SK-N-SH treated with all-trans-retinoic acid at 6 μM for 48 hours (cell line): Measurements from ENCODE around the gene SQSTM1.

Experiments used
- ATAC-seq: fragments of 200-7000 bp; cut with Tn5 transposase; 3 replicates; pipeline ENCODE4 v1.9.1; 2020; ENCODE audit warnings: mild to moderate bottlenecking, moderate library complexity
- ARNTL ChIP-seq: fragments of 450-650 bp; formaldehyde crosslinking; IDR thresholded peaks from 2 replicates; pipeline ENCODE4 v1.5.0; 2020; ENCODE audit warnings: low read depth, mild to moderate bottlenecking, moderate library complexity, borderline replicate concordance
- BACH2 ChIP-seq: fragments of 250-450 bp; sonication (Bioruptor Pico); IDR thresholded peaks from 2 replicates; pipeline ENCODE4 v1.9.0; 2021; ENCODE audit warnings: mild to moderate bottlenecking, borderline replicate concordance
- ESRRG ChIP-seq: fragments of 250-450 bp; sonication (Bioruptor Pico); IDR thresholded peaks from 2 replicates; pipeline ENCODE4 v1.6.1; 2021; ENCODE audit warnings: mild to moderate bottlenecking
- OSR1 ChIP-seq: fragments of 250-450 bp; sonication (Bioruptor Pico); IDR thresholded peaks from 2 replicates; pipeline ENCODE4 v1.8.0; 2022; ENCODE audit warnings: moderate library complexity, mild to moderate bottlenecking, inconsistent platforms
- RARB ChIP-seq: fragments of 250-450 bp; sonication (Bioruptor Pico); IDR thresholded peaks from 2 replicates; pipeline ENCODE4 v1.8.0; 2021; ENCODE audit warnings: mild to moderate bottlenecking, moderate library complexity
- SNAI2 ChIP-seq: fragments of 250-450 bp; sonication (Bioruptor Pico); IDR thresholded peaks from 2 replicates; pipeline ENCODE4 v1.5.0; 2020; ENCODE audit warnings: mild to moderate bottlenecking, moderate library complexity
- TCF4 ChIP-seq: fragments of 250-450 bp; sonication (Bioruptor Pico); IDR thresholded peaks from 2 replicates; pipeline ENCODE4 v1.8.0; 2021; ENCODE audit warnings: mild to moderate bottlenecking, moderate library complexity, borderline replicate concordance
- TOX ChIP-seq: fragments of 250-450 bp; sonication (Bioruptor Pico); IDR thresholded peaks from 2 replicates; pipeline ENCODE4 v1.8.0; 2021; ENCODE audit warnings: mild to moderate bottlenecking, moderate library complexity, borderline replicate concordance
- ZFP3 ChIP-seq: fragments of 250-450 bp; sonication (Bioruptor Pico); IDR thresholded peaks from 2 replicates; pipeline ENCODE4 v1.5.0; 2020; ENCODE audit warnings: mild to moderate bottlenecking, moderate library complexity
- ZFP30 ChIP-seq: fragments of 450-650 bp; formaldehyde crosslinking; IDR thresholded peaks from 2 replicates; pipeline ENCODE4 v1.5.0; 2022; ENCODE audit warnings: mild to moderate bottlenecking, moderate library complexity
- ZNF565 ChIP-seq: fragments of 450-650 bp; formaldehyde crosslinking; conservative IDR thresholded peaks from 2 replicates; pipeline ENCODE4 v1.5.0; 2020; ENCODE audit warnings: low read depth, mild to moderate bottlenecking, moderate library complexity
- ZNF70 ChIP-seq: fragments of 450-650 bp; formaldehyde crosslinking; IDR thresholded peaks from 2 replicates; pipeline ENCODE4 v1.5.0; 2020; ENCODE audit warnings: mild to moderate bottlenecking, moderate library complexity
- ZNF8 ChIP-seq: fragments of 450-650 bp; formaldehyde crosslinking; IDR thresholded peaks from 2 replicates; pipeline ENCODE4 v1.5.0; 2020; ENCODE audit warnings: mild to moderate bottlenecking, moderate library complexity
- TF ChIP-seq, protein P1 (sequence below): fragments of 250-450 bp; sonication (Bioruptor Pico); IDR thresholded peaks from 2 replicates; pipeline ENCODE4 v1.5.1; 2020; ENCODE audit warnings: low read depth, mild to moderate bottlenecking, moderate library complexity
- TF ChIP-seq, protein P2 (sequence below): fragments of 250-450 bp; sonication (Bioruptor Pico); IDR thresholded peaks from 2 replicates; pipeline ENCODE4 v1.5.1; 2021; ENCODE audit warnings: mild to moderate bottlenecking, moderate library complexity
- TF ChIP-seq, protein P3 (sequence below): fragments of 250-450 bp; sonication (Bioruptor Pico); IDR thresholded peaks from 2 replicates; pipeline ENCODE4 v1.5.0; 2020; ENCODE audit warnings: mild to moderate bottlenecking, moderate library complexity
- TF ChIP-seq, protein P4 (sequence below): fragments of 250-450 bp; sonication (Bioruptor Pico); IDR thresholded peaks from 2 replicates; pipeline ENCODE4 v1.8.0; 2020; ENCODE audit warnings: mild to moderate bottlenecking, moderate library complexity, borderline replicate concordance
- TF ChIP-seq, protein P5 (sequence below): fragments of 250-450 bp; sonication (Bioruptor Pico); IDR thresholded peaks from 2 replicates; pipeline ENCODE4 v1.8.0; 2021; ENCODE audit warnings: low read depth, mild to moderate bottlenecking, moderate library complexity, borderline replicate concordance

Gene SQSTM1

DNA sequence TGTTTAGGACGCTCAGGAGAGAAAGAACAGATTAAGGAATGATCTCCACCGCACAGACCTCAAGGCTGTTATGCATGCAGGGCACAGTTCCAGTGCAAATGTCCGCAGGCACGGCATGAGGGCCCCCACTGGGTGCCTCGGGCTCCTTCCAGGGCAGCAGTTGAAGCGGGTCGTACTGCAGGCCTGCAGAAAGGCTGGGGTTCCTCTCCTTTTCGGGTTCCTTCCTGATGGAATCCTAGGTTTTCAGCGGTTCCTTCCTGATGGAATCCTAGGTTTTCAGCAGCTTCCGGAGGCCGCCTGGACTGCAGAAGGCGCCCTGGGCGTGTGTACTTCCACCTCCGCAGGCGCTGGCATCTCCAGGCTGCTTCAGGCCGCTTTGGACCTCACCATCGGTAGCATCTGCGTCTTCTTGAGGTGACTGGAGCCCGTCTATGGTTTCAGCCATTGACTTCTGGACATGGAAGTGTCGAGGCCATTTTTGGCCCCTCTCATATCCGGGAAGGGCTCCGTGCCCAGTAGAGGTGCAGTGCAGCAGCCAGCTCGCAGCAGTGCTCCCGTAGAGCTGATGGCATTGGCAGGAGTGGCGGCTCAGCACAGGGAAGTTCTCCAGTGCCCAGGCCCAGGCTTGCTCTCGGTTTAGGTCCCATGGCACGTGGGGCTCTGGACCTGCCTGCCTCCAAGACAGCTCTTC, 8.4 kb upstream of the SQSTM1 start:
- no peak for TF ChIP-seq ZNF8 (CRISPR knock-in tag)
- TF ChIP-seq TCF4 (CRISPR knock-in tag), result no peak
- TF ChIP-seq ESRRG (CRISPR knock-in tag), result no peak
- TF ChIP-seq, protein P1, sequence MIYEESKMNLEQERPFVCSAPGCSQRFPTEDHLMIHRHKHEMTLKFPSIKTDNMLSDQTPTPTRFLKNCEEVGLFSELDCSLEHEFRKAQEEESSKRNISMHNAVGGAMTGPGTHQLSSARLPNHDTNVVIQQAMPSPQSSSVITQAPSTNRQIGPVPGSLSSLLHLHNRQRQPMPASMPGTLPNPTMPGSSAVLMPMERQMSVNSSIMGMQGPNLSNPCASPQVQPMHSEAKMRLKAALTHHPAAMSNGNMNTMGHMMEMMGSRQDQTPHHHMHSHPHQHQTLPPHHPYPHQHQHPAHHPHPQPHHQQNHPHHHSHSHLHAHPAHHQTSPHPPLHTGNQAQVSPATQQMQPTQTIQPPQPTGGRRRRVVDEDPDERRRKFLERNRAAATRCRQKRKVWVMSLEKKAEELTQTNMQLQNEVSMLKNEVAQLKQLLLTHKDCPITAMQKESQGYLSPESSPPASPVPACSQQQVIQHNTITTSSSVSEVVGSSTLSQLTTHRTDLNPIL, result no peak
- no peak for TF ChIP-seq TOX (CRISPR knock-in tag)
- TF ChIP-seq, protein P2, sequence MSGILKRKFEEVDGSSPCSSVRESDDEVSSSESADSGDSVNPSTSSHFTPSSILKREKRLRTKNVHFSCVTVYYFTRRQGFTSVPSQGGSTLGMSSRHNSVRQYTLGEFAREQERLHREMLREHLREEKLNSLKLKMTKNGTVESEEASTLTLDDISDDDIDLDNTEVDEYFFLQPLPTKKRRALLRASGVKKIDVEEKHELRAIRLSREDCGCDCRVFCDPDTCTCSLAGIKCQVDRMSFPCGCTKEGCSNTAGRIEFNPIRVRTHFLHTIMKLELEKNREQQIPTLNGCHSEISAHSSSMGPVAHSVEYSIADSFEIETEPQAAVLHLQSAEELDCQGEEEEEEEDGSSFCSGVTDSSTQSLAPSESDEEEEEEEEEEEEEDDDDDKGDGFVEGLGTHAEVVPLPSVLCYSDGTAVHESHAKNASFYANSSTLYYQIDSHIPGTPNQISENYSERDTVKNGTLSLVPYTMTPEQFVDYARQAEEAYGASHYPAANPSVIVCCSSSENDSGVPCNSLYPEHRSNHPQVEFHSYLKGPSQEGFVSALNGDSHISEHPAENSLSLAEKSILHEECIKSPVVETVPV (CRISPR knock-in tag), result no peak
- no peak for TF ChIP-seq ZNF565 (CRISPR knock-in tag)
- TF ChIP-seq OSR1 (CRISPR knock-in tag), result no peak
- TF ChIP-seq BACH2 (CRISPR knock-in tag), result no peak
- no peak for TF ChIP-seq SNAI2 (CRISPR knock-in tag)
- no peak for TF ChIP-seq RARB (CRISPR knock-in tag)
- no peak for TF ChIP-seq ZNF70 (CRISPR knock-in tag)
- TF ChIP-seq, protein P3, sequence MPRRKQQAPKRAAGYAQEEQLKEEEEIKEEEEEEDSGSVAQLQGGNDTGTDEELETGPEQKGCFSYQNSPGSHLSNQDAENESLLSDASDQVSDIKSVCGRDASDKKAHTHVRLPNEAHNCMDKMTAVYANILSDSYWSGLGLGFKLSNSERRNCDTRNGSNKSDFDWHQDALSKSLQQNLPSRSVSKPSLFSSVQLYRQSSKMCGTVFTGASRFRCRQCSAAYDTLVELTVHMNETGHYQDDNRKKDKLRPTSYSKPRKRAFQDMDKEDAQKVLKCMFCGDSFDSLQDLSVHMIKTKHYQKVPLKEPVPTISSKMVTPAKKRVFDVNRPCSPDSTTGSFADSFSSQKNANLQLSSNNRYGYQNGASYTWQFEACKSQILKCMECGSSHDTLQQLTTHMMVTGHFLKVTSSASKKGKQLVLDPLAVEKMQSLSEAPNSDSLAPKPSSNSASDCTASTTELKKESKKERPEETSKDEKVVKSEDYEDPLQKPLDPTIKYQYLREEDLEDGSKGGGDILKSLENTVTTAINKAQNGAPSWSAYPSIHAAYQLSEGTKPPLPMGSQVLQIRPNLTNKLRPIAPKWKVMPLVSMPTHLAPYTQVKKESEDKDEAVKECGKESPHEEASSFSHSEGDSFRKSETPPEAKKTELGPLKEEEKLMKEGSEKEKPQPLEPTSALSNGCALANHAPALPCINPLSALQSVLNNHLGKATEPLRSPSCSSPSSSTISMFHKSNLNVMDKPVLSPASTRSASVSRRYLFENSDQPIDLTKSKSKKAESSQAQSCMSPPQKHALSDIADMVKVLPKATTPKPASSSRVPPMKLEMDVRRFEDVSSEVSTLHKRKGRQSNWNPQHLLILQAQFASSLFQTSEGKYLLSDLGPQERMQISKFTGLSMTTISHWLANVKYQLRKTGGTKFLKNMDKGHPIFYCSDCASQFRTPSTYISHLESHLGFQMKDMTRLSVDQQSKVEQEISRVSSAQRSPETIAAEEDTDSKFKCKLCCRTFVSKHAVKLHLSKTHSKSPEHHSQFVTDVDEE (CRISPR knock-in tag), result no peak
- no peak for ATAC-seq

DNA sequence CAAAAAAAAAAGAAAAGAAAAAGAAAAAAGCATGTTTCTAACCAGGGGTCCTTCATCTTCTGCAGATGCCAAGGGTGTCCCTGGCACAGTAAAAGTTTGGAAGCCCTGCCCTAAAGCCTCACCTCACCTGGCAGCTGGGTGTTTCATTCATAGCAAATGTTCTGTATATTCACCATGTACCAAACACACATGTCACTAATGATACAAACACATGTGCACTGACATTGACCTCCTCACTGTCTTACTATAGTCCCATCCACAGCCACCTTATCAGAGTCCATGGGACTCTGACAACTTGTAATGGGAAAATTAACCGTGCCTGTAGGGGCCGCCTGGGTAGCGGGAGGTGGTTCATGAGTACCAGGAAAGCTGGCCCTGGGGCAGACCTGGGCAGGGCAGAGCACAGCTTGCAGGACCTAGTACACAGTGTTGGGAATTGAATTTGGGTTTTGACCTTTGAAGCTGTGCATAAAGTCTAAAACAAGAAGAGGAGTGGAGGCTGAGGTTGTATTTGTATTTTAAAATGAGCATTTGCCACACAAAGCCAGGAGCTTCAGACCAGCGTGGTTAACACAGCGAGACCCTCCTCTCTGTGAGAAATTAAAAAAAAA, 7.6 kb upstream of the SQSTM1 start:
- ATAC-seq, result no peak
- TF ChIP-seq, protein P4, sequence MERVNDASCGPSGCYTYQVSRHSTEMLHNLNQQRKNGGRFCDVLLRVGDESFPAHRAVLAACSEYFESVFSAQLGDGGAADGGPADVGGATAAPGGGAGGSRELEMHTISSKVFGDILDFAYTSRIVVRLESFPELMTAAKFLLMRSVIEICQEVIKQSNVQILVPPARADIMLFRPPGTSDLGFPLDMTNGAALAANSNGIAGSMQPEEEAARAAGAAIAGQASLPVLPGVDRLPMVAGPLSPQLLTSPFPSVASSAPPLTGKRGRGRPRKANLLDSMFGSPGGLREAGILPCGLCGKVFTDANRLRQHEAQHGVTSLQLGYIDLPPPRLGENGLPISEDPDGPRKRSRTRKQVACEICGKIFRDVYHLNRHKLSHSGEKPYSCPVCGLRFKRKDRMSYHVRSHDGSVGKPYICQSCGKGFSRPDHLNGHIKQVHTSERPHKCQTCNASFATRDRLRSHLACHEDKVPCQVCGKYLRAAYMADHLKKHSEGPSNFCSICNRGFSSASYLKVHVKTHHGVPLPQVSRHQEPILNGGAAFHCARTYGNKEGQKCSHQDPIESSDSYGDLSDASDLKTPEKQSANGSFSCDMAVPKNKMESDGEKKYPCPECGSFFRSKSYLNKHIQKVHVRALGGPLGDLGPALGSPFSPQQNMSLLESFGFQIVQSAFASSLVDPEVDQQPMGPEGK, result no peak

DNA sequence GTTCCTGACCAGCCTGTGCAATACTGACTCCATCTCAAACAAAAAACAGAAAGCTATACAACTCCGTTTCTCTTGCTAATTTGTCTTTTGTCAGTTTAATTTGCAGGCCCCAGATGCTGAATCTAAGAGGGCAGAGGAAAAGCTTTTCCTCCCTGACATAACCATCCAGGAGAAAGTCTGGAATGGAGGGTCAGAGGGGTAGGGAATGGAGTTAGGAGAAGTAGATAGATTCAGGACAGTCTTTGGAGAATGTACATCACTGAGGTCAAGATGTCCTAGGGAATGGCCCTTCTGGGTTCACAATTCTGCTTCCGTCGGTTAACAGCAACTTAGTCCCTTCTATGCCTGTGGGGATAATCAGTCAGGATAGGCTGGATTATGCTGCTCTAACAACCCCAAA, 6.6 kb upstream of the SQSTM1 start:
- ATAC-seq, result no peak
- TF ChIP-seq, protein P2 (CRISPR knock-in tag), result no peak
- TF ChIP-seq RARB (CRISPR knock-in tag) (no peak), OSR1 (CRISPR knock-in tag) (no peak), ZFP30 (no peak), ZFP3 (CRISPR knock-in tag) (no peak), ARNTL (no peak), SNAI2 (CRISPR knock-in tag) (no peak), ZNF565 (CRISPR knock-in tag) (no peak)
- TF ChIP-seq, protein P5, sequence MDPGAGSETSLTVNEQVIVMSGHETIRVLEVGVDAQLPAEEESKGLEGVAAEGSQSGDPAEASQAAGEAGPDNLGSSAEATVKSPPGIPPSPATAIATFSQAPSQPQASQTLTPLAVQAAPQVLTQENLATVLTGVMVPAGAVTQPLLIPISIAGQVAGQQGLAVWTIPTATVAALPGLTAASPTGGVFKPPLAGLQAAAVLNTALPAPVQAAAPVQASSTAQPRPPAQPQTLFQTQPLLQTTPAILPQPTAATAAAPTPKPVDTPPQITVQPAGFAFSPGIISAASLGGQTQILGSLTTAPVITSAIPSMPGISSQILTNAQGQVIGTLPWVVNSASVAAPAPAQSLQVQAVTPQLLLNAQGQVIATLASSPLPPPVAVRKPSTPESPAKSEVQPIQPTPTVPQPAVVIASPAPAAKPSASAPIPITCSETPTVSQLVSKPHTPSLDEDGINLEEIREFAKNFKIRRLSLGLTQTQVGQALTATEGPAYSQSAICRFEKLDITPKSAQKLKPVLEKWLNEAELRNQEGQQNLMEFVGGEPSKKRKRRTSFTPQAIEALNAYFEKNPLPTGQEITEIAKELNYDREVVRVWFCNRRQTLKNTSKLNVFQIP (CRISPR knock-in tag), result no peak
- TF ChIP-seq, protein P4, result no peak
- TF ChIP-seq, protein P1, result no peak
- TF ChIP-seq, protein P3 (CRISPR knock-in tag), result no peak
